IMR-90 (cell line): Measurements from ENCODE around the gene AOPEP. TPM values are rescaled to one million over a fixed set of nuclear protein-coding genes. Genes with fewer than 3 reads are reported as not detected.

Experiments used
- ATAC-seq: fragments of 200-7000 bp; cut with Tn5 transposase; 2 replicates; pipeline ENCODE4 v1.9.1; 2020; ENCODE audit warnings: low read depth, mild to moderate bottlenecking, moderate library complexity
- BruUV-seq: library from RNA; stranded (reverse); fragments of 400-500 nt; replicated peaks from 2 replicates; lab custom pipeline; 2021; lab: Mats Ljungman, UMichigan
- CTCF ChIA-PET: fragments of 300-600 bp; formaldehyde crosslinking; extraction: SDS; loops from one replicate; lab custom pipeline; 2021; ENCODE audit warnings: antibody characterized with exemption; lab: Yijun Ruan, JAX
- POLR2A ChIA-PET: fragments of 300-600 bp; sonication (Branson Sonifier 250); formaldehyde crosslinking; loops from one replicate; lab custom pipeline; 2022; ENCODE audit warnings: antibody characterized with exemption; ENCODE audit not compliant: unreplicated experiment; lab: Charles Lee
- DNase-seq: peaks from one replicate; pipeline ENCODE4 v3.0.0; 2013
- H2AFZ ChIP-seq: replicated peaks from 2 replicates; pipeline ENCODE3; 2013; ENCODE audit warnings: low read length, mild to moderate bottlenecking; ENCODE audit not compliant: poor library complexity
- H2AK5ac ChIP-seq: 2 replicates; pipeline ENCODE4 v1.6.1; 2013; ENCODE audit warnings: low read depth, low read length, inconsistent platforms
- H2AK9ac ChIP-seq: replicated peaks from 2 replicates; pipeline ENCODE3; 2013; ENCODE audit warnings: mild to moderate bottlenecking, low read depth, low read length, moderate library complexity; ENCODE audit not compliant: poor library complexity
- H2BK120ac ChIP-seq: 2 replicates; pipeline ENCODE4 v1.6.1; 2013; ENCODE audit warnings: low read depth, low read length, inconsistent platforms
- H2BK15ac ChIP-seq: 3 replicates; pipeline ENCODE4 v1.6.1; 2013; ENCODE audit warnings: low read depth, low read length, inconsistent platforms
- H2BK20ac ChIP-seq: 2 replicates; pipeline ENCODE4 v1.6.1; 2013; ENCODE audit warnings: low read depth, mild to moderate bottlenecking, inconsistent platforms, low read length, moderate library complexity
- H2BK5ac ChIP-seq: 2 replicates; pipeline ENCODE4 v1.6.1; 2013; ENCODE audit warnings: mild to moderate bottlenecking, low read depth, low read length, inconsistent platforms; ENCODE audit not compliant: poor library complexity, severe bottlenecking
- H3K14ac ChIP-seq: replicated peaks from 2 replicates; pipeline ENCODE4 v1.6.1; 2013; ENCODE audit warnings: low read depth, low read length, inconsistent platforms
- H3K18ac ChIP-seq: 2 replicates; pipeline ENCODE4 v1.6.1; 2013; ENCODE audit warnings: low read depth, low read length, control low read depth
- H3K23ac ChIP-seq: 2 replicates; pipeline ENCODE4 v1.6.1; 2013; ENCODE audit warnings: low read depth, low read length, inconsistent platforms
- H3K27ac ChIP-seq: 2 replicates; pipeline ENCODE4 v1.5.1; 2013; ENCODE audit warnings: mild to moderate bottlenecking, control low read depth, low read length; ENCODE audit not compliant: insufficient read depth
- H3K27me3 ChIP-seq: 2 replicates; pipeline ENCODE4 v1.6.1; 2013; ENCODE audit warnings: low read length; ENCODE audit not compliant: control insufficient read depth, insufficient read depth
- H3K36me3 ChIP-seq: 2 replicates; pipeline ENCODE4 v1.6.1; 2013; ENCODE audit warnings: low read length, mixed read lengths; ENCODE audit not compliant: control insufficient read depth, insufficient read depth
- H3K4ac ChIP-seq: 2 replicates; pipeline ENCODE4 v1.6.1; 2013; ENCODE audit warnings: low read depth, low read length, inconsistent platforms
- H3K4me1 ChIP-seq: 2 replicates; pipeline ENCODE4 v1.6.1; 2013; ENCODE audit warnings: low read length, mixed read lengths; ENCODE audit not compliant: control insufficient read depth, insufficient read depth
- H3K4me2 ChIP-seq: 2 replicates; pipeline ENCODE4 v1.6.1; 2013; ENCODE audit warnings: low read depth, mild to moderate bottlenecking, control low read depth, low read length, moderate library complexity
- H3K4me3 ChIP-seq: 2 replicates; pipeline ENCODE4 v1.5.1; 2013; ENCODE audit warnings: low read depth, mild to moderate bottlenecking, control low read depth, low read length, moderate library complexity; ENCODE audit not compliant: insufficient read depth
- H3K56ac ChIP-seq: 2 replicates; pipeline ENCODE4 v1.6.1; 2013; ENCODE audit warnings: low read length, inconsistent platforms; ENCODE audit not compliant: insufficient read depth; ENCODE audit errors: extremely low read depth
- H3K79me1 ChIP-seq, 2 experiments: 2 replicates each; pipeline ENCODE4 v1.6.1; 2013; ENCODE audit warnings: low read length in 2 of 2, inconsistent platforms in 1 of 2, low read depth in 1 of 2
- H3K9ac ChIP-seq: 2 replicates; pipeline ENCODE4 v1.6.1; 2013; ENCODE audit warnings: low read depth, low read length, control low read depth
- H3K9me1 ChIP-seq: 2 replicates; pipeline ENCODE4 v1.6.1; 2013; ENCODE audit warnings: low read length, inconsistent platforms; ENCODE audit not compliant: insufficient read depth
- H3K9me3 ChIP-seq: 2 replicates; pipeline ENCODE4 v1.6.1; 2013; ENCODE audit warnings: low read length; ENCODE audit not compliant: control insufficient read depth, insufficient read depth
- H4K20me1 ChIP-seq: 2 replicates; pipeline ENCODE4 v1.6.1; 2013; ENCODE audit warnings: low read length, inconsistent platforms; ENCODE audit not compliant: insufficient read depth
- H4K5ac ChIP-seq: 2 replicates; pipeline ENCODE4 v1.6.1; 2013; ENCODE audit warnings: mild to moderate bottlenecking, low read depth, low read length, control low read depth
- H4K8ac ChIP-seq, 2 experiments: 2 replicates each; pipeline ENCODE4 v1.6.1; 2013; ENCODE audit warnings: low read depth in 2 of 2, low read length in 2 of 2, control low read depth in 1 of 2, inconsistent platforms in 1 of 2
- H4K91ac ChIP-seq: 2 replicates; pipeline ENCODE4 v1.6.1; 2013; ENCODE audit warnings: low read depth, low read length, inconsistent platforms; ENCODE audit not compliant: insufficient read depth
- BHLHE40 ChIP-seq: fragments of 150-350 bp; IDR thresholded peaks from 2 replicates; pipeline ENCODE4 v1.6.1; 2016; ENCODE audit warnings: mild to moderate bottlenecking, low read depth, low read length
- CEBPB ChIP-seq: IDR thresholded peaks from 2 replicates; pipeline ENCODE4 v1.6.1; 2012; ENCODE audit warnings: low read depth, low read length, improper control_type of control experiment
- FOS ChIP-seq: fragments of 150-350 bp; IDR thresholded peaks from 2 replicates; pipeline ENCODE4 v1.6.1; 2016; ENCODE audit warnings: low read depth, low read length
- POLR2A ChIP-seq: IDR thresholded peaks from 2 replicates; pipeline ENCODE4 v1.6.1; 2012; ENCODE audit warnings: mild to moderate bottlenecking, low read depth, low read length
- RFX5 ChIP-seq: IDR thresholded peaks from 2 replicates; pipeline ENCODE4 v1.8.0; 2012; ENCODE audit warnings: low read depth, mild to moderate bottlenecking, low read length, moderate library complexity
- WGBS, 2 experiments: methylation state at CpG; one replicate each; pipeline versions ENCODE4 v1.1.5 to v1.1.7; 2013; ENCODE audit warnings: missing lambda C conversion rate in 2 of 2; ENCODE audit not compliant: insufficient read length in 1 of 2; ENCODE audit errors: extremely low coverage in 2 of 2; 5-methylcytosine and 5-hydroxymethylcytosine counted together
- dilution Hi-C: fragments of 300-500 bp; cut with HindIII; formaldehyde crosslinking; loops from one replicate; pipeline ENCODE4 v1.14.3; 2018; ENCODE audit warnings: low sequenced_read_pairs; ENCODE audit not compliant: unreplicated experiment
- in situ Hi-C: fragments of 300-500 bp; cut with MboI; formaldehyde crosslinking; loops from 3 replicates; pipeline ENCODE4 v1.14.3; 2019; ENCODE audit warnings: low sequenced_read_pairs, inconsistent platforms, mixed read lengths
- intact Hi-C: fragments of 100-400 bp; cut with micrococcal nuclease; formaldehyde crosslinking; loops from 2 replicates; pipeline ENCODE4 v1.10.0; 2022
- polyA plus RNA-seq, 3 experiments: library from polyadenylated mRNA; depleted of rRNA; stranded (reverse); fragments of >200 nt; gene quantifications; 2 replicates each; pipeline ENCODE4 v1.2.3, GENCODE V29; 2012; ENCODE audit warnings: low replicate concordance in 1 of 3
- total RNA-seq: library from RNA; depleted of rRNA; stranded (reverse); fragments of >200 nt; gene quantifications from 2 replicates; pipeline ENCODE4 v1.2.3, GENCODE V29; 2012

Gene AOPEP
- total and polyA plus RNA-seq, 2 of the 4 experiments (the other 2 are of a cell fraction): 34.9 to 38.7 TPM

DNA sequence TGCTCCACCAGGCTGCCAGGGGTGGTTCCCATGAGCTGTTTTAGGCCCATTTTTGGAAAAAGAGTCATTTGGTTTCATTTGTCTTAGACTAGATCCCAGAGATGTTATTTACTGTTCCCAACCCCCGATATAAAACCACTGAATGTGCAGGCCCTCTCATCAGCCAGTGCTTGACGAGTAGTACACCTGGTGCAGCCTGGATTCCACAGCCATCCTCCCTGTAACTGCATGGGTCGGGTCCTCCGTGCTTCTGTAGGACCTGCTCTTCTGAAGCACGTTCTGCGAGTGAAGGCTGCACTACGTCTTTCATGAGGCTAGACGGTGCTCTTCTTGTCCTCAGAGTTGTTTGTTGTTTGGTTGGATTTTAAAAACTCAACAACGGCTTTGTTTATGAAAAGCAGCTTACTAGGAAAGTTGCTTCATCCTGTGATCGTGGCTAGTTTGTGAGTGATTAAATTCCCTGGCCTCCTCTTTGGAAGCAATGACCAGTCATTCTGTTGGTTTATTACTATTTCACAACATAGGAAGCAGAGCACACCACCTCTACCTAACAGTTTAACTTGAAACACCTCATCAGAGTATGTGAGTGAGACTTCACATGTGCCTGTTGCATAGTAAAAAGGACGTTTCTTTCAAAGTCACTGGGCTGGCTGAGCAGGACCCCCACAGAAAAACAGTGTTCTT, 135.2 kb downstream of the AOPEP start:
- Histone ChIP-seq H3K27me3 (no peaks in the 10 kb centered on the region), H2BK15ac (peak overlapping the region; percentile 83; the same call in 2 of the 3 replicates), H4K8ac (peak overlapping the region; percentile 21 to 82; a peak in 3 of 4 replicates), H3K9me3 (0 out of 2 replicates have a peak, but pooled peaks cover 2% of the 10 kb centered on the region), H3K9me1 (peaks cover 31% of the 10 kb centered on the region), H2BK120ac (peak overlapping the region; percentile 93), H3K27ac (peak overlapping the region; percentile 36), H4K91ac (peak overlapping the region; percentile 81), H3K18ac (peak overlapping the region; percentile 88), H3K4me3 (no peak overlapping the region), H3K36me3 (peaks cover 1% of the 10 kb centered on the region; the same call in 1 of the 2 replicates), H3K79me1 (peaks cover 3 to 39% of the 10 kb centered on the region in 2 experiments; a peak in 3 of 4 replicates), H2BK5ac (peak overlapping the region; percentile 94), H3K4ac (peak overlapping the region; percentile 97), H3K23ac (peak overlapping the region; percentile 87), H4K5ac (peak overlapping the region; percentile 77), H3K14ac (peak overlapping the region; percentile 79), H3K4me1 (peaks cover 20% of the 10 kb centered on the region), H2AFZ (peak overlapping the region; percentile 75), H2AK5ac (peak overlapping the region; percentile 98), H3K4me2 (peak overlapping the region; percentile 37; the same call in 1 of the 2 replicates), H2BK20ac (peak overlapping the region; percentile 92), H4K20me1 (0 out of 2 replicates have a peak, but pooled peaks cover 5% of the 10 kb centered on the region), H2AK9ac (peak overlapping the region; percentile 79), H3K9ac (peak overlapping the region; percentile 6; the same call in 1 of the 2 replicates), H3K56ac (no peak overlapping the region)
- CTCF ChIA-PET: no interaction called here
- TF ChIP-seq FOS (0 out of 2 replicates have a peak, but pooled peaks have one; percentile 46), POLR2A (no peak), RFX5 (no peak), CEBPB (peak; percentile 98), BHLHE40 (peak; percentile 83)
- DNase-seq (peak; percentile 85), ATAC-seq (peak; percentile 31; the same call in 1 of the 2 replicates)
- no TSS peak for BruUV-seq
- in situ Hi-C loops (no loop called here), intact Hi-C loops (no loop called here), dilution Hi-C loops (no loop called here)
- WGBS, 2 experiments: 57% methylated on average over 2 of the region's 11 CpGs; no CpG with 5 or more reads in 1 of the 2 experiments
- POLR2A ChIA-PET: interaction anchor here (0.6 kb wide), 3 partner anchors 20 to 89 kb away, joined by 3 to 5 read pairs (median 4); no protein-coding TSS in a partner anchor
